HG03354 (cell line): Measurements from ENCODE around the gene PTGS2.

Experiments
- ATAC-seq: cut with Tn5 transposase; IDR thresholded peaks from one replicate; pipeline ENCODE4 v1.9.1; 2021; ENCODE audit warnings: mild to moderate bottlenecking; ENCODE audit not compliant: unreplicated experiment, poor library complexity, severe bottlenecking

Gene PTGS2

GRCh38 chr1:186680245-186681061 lies at the start of gene PTGS2:
PTGS2 (minus strand) TSS chr1:186680423; CDS start chr1:186680290, 133 bp downstream.
- peak; percentile 93 for ATAC-seq

- ATAC-seq = peak; percentile 85
Observed at GRCh38 chr1:186722711-186723309, 42.6 kb upstream of the PTGS2 start.

DNA sequence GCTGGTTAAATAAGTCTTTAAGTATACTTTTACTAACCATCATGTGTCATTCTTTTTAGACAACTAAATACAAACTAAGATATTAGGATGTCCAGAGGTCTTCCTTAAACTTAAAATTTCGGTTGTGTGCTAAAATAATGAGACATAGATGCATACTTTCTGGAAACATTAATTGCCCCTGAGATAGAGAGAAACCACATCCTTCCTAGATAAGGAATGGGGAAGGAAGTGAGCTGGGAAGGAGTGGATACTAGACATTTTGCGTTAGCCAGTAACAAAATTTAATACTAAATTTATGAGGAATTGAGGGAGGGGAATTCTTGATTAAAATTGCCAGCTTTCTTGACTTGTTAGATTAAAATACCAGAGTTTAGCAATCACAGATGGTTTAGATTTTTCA lies 37.1 kb upstream of the PTGS2 start:
- no peak for ATAC-seq

DNA sequence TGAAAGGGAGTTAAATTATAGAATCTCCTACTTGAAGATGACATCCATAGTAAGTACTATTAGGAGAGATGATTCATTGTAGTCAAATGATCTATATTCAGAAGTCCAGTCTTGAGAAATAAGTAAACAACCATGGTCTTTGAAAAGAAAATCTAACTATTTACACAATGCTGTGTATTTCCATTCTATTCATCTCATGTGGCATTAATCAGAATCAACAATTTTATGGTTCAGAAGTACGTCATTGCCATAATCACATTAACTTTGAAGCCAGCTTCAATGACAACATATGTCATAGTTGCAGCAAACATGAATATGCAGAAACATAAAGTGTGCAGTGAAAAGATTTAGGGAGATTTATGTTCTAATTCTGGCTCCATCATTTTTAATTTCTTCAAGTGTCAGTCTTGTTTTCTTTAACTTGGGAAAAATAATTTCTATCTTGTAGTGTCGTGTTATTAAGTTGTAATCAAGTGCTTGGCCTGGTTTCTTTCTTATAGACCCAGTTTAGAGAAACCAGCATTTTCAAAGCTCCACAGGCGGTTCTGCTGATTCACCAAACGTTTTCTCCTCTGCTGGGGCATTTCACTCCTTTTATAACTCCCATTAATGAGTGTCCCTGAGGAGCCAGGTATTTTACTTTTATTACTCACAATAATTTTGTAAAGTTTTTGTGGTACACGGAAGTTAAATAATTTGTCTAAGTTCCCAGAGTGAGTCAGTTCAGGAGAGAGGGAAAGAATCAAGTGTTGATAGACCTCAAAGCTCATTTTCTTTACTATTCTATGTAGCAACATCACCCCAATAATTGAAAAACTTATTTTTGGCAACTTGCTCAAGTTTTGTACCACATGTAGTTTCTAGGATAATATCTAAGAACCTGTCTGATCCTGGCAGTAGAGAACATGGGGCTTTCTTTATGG lies 35.9 kb upstream of the PTGS2 start:
- no peak for ATAC-seq

GRCh38 chr1:186710696-186711095 lies 30.5 kb upstream of the PTGS2 start:
- no peak for ATAC-seq

DNA sequence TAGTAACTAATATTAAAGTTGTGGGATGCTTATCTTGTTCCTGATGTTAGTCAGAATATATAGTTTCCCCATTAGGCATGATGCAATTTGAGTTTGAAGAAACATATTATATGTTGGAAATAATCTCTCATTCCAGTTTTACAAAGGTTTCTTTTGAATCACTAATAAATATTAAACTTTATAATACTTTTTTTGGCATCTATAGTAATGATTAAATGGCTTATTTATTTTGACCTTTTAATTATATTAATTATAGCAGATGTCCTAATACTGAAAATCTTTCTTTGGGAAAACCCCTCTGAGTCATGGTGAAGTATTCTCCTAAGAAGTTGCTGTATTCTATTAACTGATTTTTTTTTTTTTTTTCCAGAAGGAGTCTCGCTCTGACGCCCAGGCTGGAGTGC lies 28.5 kb upstream of the PTGS2 start:
- ATAC-seq = no peak

DNA sequence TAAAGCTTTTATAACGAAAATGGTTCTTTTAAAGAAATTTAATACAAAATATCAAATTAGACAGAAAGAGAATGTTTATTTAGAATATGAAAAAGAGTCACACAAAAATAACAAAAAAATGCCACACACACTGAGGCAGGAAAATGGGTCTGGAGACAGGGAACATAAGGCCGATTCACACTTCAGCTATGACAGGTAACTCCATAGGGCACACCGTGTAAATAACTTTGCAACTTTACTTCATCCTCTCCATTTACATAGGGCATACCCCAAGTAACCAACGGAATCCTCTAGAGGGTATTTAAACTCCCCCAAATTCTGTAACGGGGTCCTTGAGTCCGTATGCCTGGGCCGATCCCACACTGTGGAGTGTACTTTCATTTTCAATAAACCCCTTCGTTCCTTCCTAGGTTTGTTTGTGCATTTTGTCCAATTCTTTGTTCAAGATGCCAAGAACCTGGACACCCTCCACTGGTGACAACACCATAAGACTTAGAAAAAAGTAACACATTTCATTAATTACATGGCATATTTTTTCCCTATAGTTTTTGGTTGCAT lies 23.1 kb upstream of the PTGS2 start:
- ATAC-seq = no peak

DNA sequence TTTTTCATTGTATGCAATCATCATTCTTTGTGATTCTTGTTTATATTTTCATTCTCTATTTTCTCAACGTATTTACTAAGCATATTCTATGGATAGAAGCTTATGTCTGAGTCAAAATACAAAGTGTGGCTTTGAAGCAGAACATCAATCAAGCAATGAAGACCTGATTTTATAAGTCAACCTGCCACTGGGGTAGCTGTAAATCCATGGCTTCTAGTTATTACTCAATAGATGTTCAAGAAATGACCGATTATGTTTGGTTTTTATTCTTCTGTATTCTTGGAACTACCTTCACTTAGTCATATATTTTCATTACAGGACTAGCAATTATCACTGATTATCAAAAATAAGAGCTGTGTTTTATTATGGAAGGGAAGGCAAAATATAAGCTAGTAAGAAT lies 20.5 kb upstream of the PTGS2 start:
- no peak for ATAC-seq

DNA sequence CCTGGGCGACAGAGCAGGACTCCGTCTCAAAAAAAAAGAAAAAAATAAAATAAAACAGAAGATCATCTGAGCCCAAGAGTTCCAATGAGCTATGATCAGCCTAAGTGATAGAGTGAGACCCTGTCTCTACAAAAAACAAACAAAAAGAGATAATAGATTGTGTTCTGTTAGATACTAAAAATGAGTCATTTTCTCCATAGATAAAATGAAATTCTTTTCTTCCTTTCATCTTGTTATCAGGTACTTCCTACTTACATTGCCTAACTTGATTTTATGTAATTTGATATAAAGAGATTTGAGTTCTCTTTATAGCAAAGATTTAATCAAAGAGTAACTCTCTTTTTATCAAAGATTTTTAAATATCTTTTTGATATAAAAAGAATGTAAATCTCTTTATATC lies 19.3 kb upstream of the PTGS2 start:
- ATAC-seq = no peak

DNA sequence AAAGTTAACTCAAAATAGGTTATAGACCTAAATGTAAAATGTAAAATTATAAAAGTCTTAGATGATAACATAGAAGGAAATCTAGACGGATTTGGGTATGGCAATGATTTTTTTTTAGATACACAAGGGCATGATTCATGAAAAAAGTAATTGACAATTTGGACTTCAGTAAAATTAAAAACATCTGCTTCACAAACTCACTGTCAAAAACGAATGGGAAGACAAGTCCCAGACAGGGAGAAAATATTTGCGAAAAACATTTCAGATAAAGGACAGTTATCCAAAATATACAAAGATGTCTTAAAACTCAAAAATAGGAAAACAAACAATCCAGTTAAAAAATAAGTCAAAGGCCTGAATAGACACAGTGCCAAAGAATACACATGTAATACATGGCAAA lies 9.7 kb upstream of the PTGS2 start:
- ATAC-seq = no peak

DNA sequence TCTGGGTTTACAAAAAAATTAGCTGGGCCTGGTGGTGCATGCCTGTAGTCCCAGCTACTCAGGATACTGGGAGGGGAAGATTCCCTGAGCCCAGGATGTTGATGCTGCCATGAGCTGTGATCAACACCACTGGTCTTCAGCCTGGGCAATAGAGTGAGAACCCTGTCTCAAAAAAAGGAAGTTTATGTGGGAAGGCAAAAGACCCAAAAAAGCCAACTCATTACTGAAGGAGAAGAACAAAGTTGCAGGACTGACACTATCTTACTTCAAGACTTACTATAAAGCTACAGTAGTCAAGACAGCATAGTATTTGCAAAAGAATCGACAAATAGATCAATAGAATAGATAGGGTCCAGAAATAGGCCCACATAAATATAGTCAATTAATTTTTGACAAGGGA lies 9.2 kb upstream of the PTGS2 start:
- ATAC-seq = no peak

DNA sequence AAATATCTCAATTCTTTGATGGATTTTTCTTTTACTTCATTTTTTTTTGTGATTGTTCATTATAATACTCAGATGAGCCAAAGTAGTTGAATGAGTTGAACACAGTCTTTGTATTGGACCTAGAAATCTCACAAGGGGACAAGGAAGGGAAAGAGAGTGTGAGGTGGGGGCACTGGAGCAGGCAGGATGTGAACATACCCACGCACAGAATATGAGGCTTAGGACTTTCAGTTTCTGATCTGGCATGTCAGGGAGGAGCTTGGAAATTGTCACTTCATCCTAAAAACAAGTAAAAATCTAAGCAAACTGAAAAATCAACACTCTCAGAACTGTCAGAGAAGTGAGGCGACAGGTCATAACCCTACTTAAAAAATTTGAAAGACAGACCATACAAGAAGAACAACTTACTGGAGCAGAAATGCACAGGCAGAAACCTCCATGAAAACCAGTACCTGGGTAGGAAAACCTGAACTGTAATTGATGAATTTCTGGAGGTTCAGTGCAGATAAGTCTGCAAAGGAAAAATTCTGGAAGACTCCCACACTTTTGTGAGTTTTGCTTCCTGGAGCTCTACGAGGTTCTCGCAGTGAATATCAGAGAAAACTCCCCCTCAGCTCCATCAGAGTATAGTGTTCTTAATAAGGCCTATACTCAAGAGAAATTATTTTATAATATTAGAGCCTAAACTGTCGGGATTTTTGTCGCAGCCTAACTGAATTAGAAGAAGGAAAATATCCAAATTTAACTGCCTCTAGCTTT lies 3.6 kb upstream of the PTGS2 start:
- ATAC-seq = no peak

GRCh38 chr1:186682736-186683135 lies 2.5 kb upstream of the PTGS2 start:
- no peak for ATAC-seq

- no peak for ATAC-seq
Observed at GRCh38 chr1:186681801-186682200, 1.6 kb upstream of the PTGS2 start.

GRCh38 chr1:186681121-186681520 lies 898 bp upstream of the PTGS2 start:
- ATAC-seq = no peak

GRCh38 chr1:186679924-186680244 lies 339 bp downstream of the PTGS2 start:
- no peak for ATAC-seq

GRCh38 chr1:186678155-186678554 lies 2.1 kb downstream of the PTGS2 start:
- ATAC-seq = no peak

DNA sequence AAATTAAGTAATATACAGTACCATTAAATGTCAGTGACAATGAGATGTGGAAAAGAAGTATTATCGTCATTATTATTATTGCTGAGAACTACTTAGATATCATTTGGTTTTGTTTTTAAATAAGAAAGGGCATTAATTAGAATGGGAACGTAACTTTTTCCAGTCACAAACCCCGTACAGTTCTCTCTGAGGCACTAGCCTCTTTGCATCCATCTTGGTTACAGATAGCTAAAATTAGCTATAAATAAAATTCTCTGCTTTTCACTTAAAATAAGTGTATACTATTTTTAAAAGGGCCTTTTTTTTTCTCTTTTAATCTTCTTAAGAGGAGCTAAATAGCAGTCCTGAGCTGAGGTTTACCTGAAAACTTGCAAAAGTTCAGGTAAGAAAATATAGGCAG lies 7.6 kb downstream of the PTGS2 start:
- no peak for ATAC-seq

DNA sequence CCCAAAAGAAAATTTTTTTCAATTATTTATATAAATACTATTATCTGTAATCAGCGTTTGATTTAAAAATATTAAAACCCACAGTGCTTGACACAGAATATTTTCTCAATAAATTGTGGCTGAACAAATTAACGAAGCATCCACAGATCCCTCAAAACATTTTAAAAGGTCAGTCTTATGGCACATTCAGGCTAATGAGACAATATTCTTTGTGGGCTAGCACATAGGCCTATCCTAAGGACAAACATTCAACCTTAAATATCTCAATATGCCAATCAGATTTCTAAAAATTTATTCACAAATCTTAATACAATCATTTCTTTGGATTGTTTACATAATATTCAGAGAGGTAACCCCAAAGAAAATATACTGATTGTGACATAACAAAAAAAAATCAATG lies 8.1 kb downstream of the PTGS2 start:
- no peak for ATAC-seq
